Measurements from ENCODE around the gene CCDC24.

Gene CCDC24

DNA sequence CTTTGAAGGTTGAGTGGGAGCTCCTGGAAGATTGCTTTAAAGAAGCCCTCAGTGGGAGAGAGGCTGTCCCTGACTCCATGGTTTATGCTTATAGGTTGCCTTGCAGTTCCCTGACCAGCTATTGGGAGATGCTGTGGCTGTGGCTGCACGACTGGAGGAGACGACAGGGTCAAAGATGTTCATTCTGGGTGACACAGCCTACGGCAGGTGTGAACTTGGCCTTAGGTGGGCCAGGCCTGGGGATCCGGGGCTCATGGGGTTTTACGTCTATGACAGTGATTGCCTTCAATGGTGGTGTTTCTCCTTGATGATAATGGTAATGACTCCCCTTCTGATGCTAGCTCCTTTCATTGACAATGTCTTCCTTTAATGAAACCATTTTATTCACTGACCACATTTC lies 20.9 kb upstream of the CCDC24 start:
- peak overlapping the region; percentile 69 for H3K9ac ChIP-seq (ENCODE audit: low read length)
- H3K27ac ChIP-seq (ENCODE audit: low read depth, low read length, poor library complexity, severe bottlenecking): no peak overlapping the region
- H4K20me1 ChIP-seq (ENCODE audit: insufficient read depth, low read length): no peaks in the 10 kb centered on the region
- H3K4me2 ChIP-seq (ENCODE audit: low read length): peak overlapping the region; percentile 77
- H2AFZ ChIP-seq (ENCODE audit: low read length): no peak overlapping the region
- TF ChIP-seq, protein P1, sequence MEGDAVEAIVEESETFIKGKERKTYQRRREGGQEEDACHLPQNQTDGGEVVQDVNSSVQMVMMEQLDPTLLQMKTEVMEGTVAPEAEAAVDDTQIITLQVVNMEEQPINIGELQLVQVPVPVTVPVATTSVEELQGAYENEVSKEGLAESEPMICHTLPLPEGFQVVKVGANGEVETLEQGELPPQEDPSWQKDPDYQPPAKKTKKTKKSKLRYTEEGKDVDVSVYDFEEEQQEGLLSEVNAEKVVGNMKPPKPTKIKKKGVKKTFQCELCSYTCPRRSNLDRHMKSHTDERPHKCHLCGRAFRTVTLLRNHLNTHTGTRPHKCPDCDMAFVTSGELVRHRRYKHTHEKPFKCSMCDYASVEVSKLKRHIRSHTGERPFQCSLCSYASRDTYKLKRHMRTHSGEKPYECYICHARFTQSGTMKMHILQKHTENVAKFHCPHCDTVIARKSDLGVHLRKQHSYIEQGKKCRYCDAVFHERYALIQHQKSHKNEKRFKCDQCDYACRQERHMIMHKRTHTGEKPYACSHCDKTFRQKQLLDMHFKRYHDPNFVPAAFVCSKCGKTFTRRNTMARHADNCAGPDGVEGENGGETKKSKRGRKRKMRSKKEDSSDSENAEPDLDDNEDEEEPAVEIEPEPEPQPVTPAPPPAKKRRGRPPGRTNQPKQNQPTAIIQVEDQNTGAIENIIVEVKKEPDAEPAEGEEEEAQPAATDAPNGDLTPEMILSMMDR (IDR thresholded peaks at IDR 0.05; ENCODE audit: low read length): no peak
- TF ChIP-seq EZH2 (IDR thresholded peaks at IDR 0.05; ENCODE audit: borderline replicate concordance, low read length): no peak
- peak overlapping the region; percentile 89 for H3K4me3 ChIP-seq (ENCODE audit: low read depth, low read length, poor library complexity, severe bottlenecking)
- H3K4me1 ChIP-seq (ENCODE audit: insufficient read depth, low read length, severe bottlenecking): peaks cover 21% of the 10 kb centered on the region
- H3F3A ChIP-seq (ENCODE audit: insufficient read depth, low read length): no peaks in the 10 kb centered on the region
- no peaks in the 10 kb centered on the region for H3K9me3 ChIP-seq (ENCODE audit: low read length)
- H3K36me3 ChIP-seq (ENCODE audit: insufficient read depth, low read length): peaks cover 25% of the 10 kb centered on the region
- H3K27me3 ChIP-seq (ENCODE audit: insufficient read depth, low read length): no peaks in the 10 kb centered on the region
- H3K79me2 ChIP-seq (ENCODE audit: insufficient read depth, low read length): no peaks in the 10 kb centered on the region
- no peaks in the 10 kb centered on the region for H3K9me2 ChIP-seq (ENCODE audit: low read depth, low read length)

DNA sequence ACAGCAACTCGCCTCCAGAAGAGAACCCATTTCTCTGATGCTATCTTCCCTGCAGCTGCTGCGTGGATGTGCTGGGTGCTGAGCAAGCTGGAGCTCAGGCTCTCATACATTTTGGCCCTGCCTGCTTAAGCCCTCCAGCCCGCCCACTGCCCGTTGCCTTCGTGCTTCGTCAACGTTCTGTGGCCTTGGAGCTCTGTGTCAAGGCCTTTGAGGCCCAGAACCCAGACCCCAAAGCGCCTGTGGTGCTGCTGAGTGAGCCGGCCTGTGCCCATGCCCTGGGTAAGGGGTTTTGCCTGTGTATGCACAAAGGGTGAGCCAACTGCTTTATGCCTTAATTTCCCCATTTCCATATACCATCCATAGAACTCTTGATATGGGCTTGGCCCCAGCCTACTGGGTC lies 20.5 kb upstream of the CCDC24 start:
- Histone ChIP-seq H3K4me3 (ENCODE audit: low read depth, low read length, poor library complexity, severe bottlenecking) (peak overlapping the region; percentile 89), H3K9me2 (ENCODE audit: low read depth, low read length) (no peaks in the 10 kb centered on the region), H3K4me1 (ENCODE audit: insufficient read depth, low read length, severe bottlenecking) (peaks cover 25% of the 10 kb centered on the region), H2AFZ (ENCODE audit: low read length) (no peak overlapping the region), H3K27ac (ENCODE audit: low read depth, low read length, poor library complexity, severe bottlenecking) (no peak overlapping the region), H4K20me1 (ENCODE audit: insufficient read depth, low read length) (no peaks in the 10 kb centered on the region), H3F3A (ENCODE audit: insufficient read depth, low read length) (no peaks in the 10 kb centered on the region), H3K79me2 (ENCODE audit: insufficient read depth, low read length) (no peaks in the 10 kb centered on the region), H3K9ac (ENCODE audit: low read length) (peak overlapping the region; percentile 69; the same call in 1 of the 2 replicates), H3K4me2 (ENCODE audit: low read length) (peak overlapping the region; percentile 77), H3K27me3 (ENCODE audit: insufficient read depth, low read length) (no peaks in the 10 kb centered on the region), H3K9me3 (ENCODE audit: low read length) (no peaks in the 10 kb centered on the region), H3K36me3 (ENCODE audit: insufficient read depth, low read length) (peaks cover 27% of the 10 kb centered on the region)
- TF ChIP-seq, protein P1 (IDR thresholded peaks at IDR 0.05; ENCODE audit: low read length): no peak
- TF ChIP-seq EZH2 (IDR thresholded peaks at IDR 0.05; ENCODE audit: borderline replicate concordance, low read length): no peak

DNA sequence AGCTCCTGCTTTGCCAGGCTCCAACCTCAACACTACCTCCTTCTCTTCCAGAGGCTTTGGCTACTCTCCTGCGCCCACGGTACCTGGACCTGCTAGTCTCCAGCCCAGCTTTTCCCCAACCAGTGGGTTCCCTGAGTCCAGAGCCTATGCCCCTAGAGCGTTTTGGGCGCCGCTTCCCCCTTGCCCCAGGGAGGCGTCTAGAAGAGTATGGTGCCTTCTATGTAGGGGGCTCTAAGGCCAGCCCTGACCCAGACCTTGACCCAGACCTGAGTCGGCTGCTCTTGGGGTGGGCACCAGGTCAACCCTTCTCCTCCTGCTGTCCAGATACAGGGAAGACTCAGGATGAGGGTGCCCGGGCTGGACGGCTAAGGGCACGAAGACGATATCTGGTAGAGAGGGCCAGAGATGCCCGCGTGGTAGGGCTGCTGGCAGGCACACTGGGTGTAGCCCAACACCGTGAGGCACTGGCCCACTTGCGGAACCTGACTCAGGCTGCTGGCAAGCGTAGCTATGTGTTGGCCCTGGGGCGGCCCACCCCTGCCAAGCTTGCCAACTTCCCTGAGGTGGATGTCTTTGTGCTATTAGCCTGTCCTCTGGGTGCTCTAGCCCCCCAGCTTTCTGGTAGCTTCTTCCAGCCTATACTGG lies 19.9 kb upstream of the CCDC24 start:
- peaks cover 31% of the 10 kb centered on the region for H3K4me1 ChIP-seq (ENCODE audit: insufficient read depth, low read length, severe bottlenecking)
- no peak overlapping the region for H3K4me3 ChIP-seq (ENCODE audit: low read depth, low read length, poor library complexity, severe bottlenecking)
- H3F3A ChIP-seq (ENCODE audit: insufficient read depth, low read length): no peaks in the 10 kb centered on the region
- H3K9me3 ChIP-seq (ENCODE audit: low read length): no peaks in the 10 kb centered on the region
- peaks cover 32% of the 10 kb centered on the region for H3K36me3 ChIP-seq (ENCODE audit: insufficient read depth, low read length)
- H3K9ac ChIP-seq (ENCODE audit: low read length): no peak overlapping the region
- no peak overlapping the region for H2AFZ ChIP-seq (ENCODE audit: low read length)
- H3K79me2 ChIP-seq (ENCODE audit: insufficient read depth, low read length): no peaks in the 10 kb centered on the region
- H3K9me2 ChIP-seq (ENCODE audit: low read depth, low read length): no peaks in the 10 kb centered on the region
- H3K4me2 ChIP-seq (ENCODE audit: low read length): no peak overlapping the region; the same call in 1 of the 2 replicates
- no peaks in the 10 kb centered on the region for H3K27me3 ChIP-seq (ENCODE audit: insufficient read depth, low read length)
- TF ChIP-seq, protein P1 (IDR thresholded peaks at IDR 0.05; ENCODE audit: low read length): no peak
- no peak for TF ChIP-seq EZH2 (IDR thresholded peaks at IDR 0.05; ENCODE audit: borderline replicate concordance, low read length)
- H4K20me1 ChIP-seq (ENCODE audit: insufficient read depth, low read length): no peaks in the 10 kb centered on the region
- H3K27ac ChIP-seq (ENCODE audit: low read depth, low read length, poor library complexity, severe bottlenecking): no peak overlapping the region
